DMS153 (cell line): Measurements from ENCODE around the gene BACH2.

ENCODE experiments used
- DNase-seq: peaks from one replicate; lab custom pipeline; 2025; lab: John Stamatoyannopoulos, UW

BACH2 gene

GRCh38 chr6:90237350-90237990, 59.2 kb downstream of the BACH2 start:
- DNase-seq, result no peak

- no peak for DNase-seq
Observed at GRCh38 chr6:90233994-90234393, 62.6 kb downstream of the BACH2 start.

- no peak for DNase-seq
Observed at GRCh38 chr6:90233213-90233612, 63.4 kb downstream of the BACH2 start.

GRCh38 chr6:90231798-90232197, 64.8 kb downstream of the BACH2 start:
- no peak for DNase-seq

- DNase-seq, result no peak
Observed at GRCh38 chr6:90231308-90231707, 65.3 kb downstream of the BACH2 start.

- no peak for DNase-seq
Observed at GRCh38 chr6:90230548-90231215, 66.0 kb downstream of the BACH2 start.

- no peak for DNase-seq
Observed at GRCh38 chr6:90229331-90230010, 67.2 kb downstream of the BACH2 start.

GRCh38 chr6:90227673-90228072, 69.0 kb downstream of the BACH2 start:
- DNase-seq, result no peak

- no peak for DNase-seq
Observed at GRCh38 chr6:90227213-90227612, 69.4 kb downstream of the BACH2 start.

- DNase-seq, result no peak
Observed at GRCh38 chr6:90226257-90226656, 70.4 kb downstream of the BACH2 start.

GRCh38 chr6:90224196-90224595, 72.4 kb downstream of the BACH2 start:
- DNase-seq, result no peak

- DNase-seq, result no peak
Observed at GRCh38 chr6:90222724-90223198, 73.9 kb downstream of the BACH2 start.

- DNase-seq, result no peak
Observed at GRCh38 chr6:90222008-90222407, 74.6 kb downstream of the BACH2 start.

GRCh38 chr6:90221403-90221802, 75.2 kb downstream of the BACH2 start:
- no peak for DNase-seq

GRCh38 chr6:90220273-90220672, 76.4 kb downstream of the BACH2 start:
- DNase-seq, result no peak

- DNase-seq, result peak; percentile 69
Observed at GRCh38 chr6:90219209-90219985, 77.2 kb downstream of the BACH2 start.

- DNase-seq, result no peak
Observed at GRCh38 chr6:90218959-90219208, 77.8 kb downstream of the BACH2 start.

GRCh38 chr6:90217506-90218127, 79.0 kb downstream of the BACH2 start:
- no peak for DNase-seq

GRCh38 chr6:90216072-90216977, 80.3 kb downstream of the BACH2 start:
- DNase-seq, result no peak

GRCh38 chr6:90214966-90215365, 81.7 kb downstream of the BACH2 start:
- no peak for DNase-seq

- no peak for DNase-seq
Observed at GRCh38 chr6:90214461-90214860, 82.2 kb downstream of the BACH2 start.
